ENCODE results near the gene PRTG.

DNA sequence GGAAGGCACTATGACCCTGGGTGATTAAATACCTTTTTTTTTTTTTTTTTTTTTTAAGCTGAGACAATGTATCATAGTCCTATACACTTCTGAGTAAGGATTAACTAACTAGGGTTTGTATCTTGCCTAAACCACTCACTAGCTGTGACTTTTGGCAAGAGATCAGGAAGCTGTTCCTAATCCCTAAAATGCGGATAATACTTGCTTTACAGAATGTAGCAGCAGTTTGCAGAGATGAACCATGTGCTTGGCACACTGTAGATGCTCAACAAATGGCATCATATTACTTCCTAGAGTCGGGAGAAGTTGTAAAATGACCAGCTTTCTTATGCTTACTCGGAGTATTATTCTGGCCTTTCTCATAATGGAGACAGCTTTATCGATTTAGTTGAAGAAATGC is 129.2 kb downstream of the PRTG start:
- TF ChIP-seq CTCF (IDR thresholded peaks at IDR 0.05; ENCODE audit: low read depth, low read length, poor library complexity, severe bottlenecking) (no peak), EZH2phosphoT487 (IDR thresholded peaks at IDR 0.05; ENCODE audit: borderline replicate concordance, low read length) (no peak)

Data from DOHH2 (cell line).